Nephron (organoid): Measurements from ENCODE around the gene SVEP1.

ENCODE experiments used
- H3K27ac Mint-ChIP-seq, 3 experiments: 2 replicates each; pipeline ENCODE4 v1.8.0; 2020; ENCODE audit warnings: mixed read lengths in 3 of 3, mild to moderate bottlenecking in 2 of 3, moderate library complexity in 1 of 3
- H3K27me3 Mint-ChIP-seq: 2 replicates; pipeline ENCODE4 v1.8.0; 2021; ENCODE audit warnings: low read depth, mild to moderate bottlenecking, moderate library complexity, mixed read lengths
- H3K36me3 Mint-ChIP-seq: 2 replicates; pipeline ENCODE4 v1.8.0; 2020; ENCODE audit warnings: low read depth, mixed read lengths
- H3K4me1 Mint-ChIP-seq: 2 replicates; pipeline ENCODE4 v1.8.0; 2020; ENCODE audit warnings: mixed read lengths
- H3K4me3 Mint-ChIP-seq, 3 experiments: 2 replicates each; pipeline ENCODE4 v1.8.0; 2020; ENCODE audit warnings: mild to moderate bottlenecking in 3 of 3, mixed read lengths in 3 of 3, moderate library complexity in 2 of 3
- H3K9me3 Mint-ChIP-seq: 2 replicates; pipeline ENCODE4 v1.8.0; 2020; ENCODE audit warnings: mixed read lengths
- CTCF ChIP-seq, 3 experiments: fragments of 200-600 bp; sonication (generic); IDR thresholded peaks; one replicate each; pipeline ENCODE4 v1.5.0; 2021; ENCODE audit warnings: antibody characterized with exemption in 3 of 3; ENCODE audit not compliant: unreplicated experiment in 3 of 3

The SVEP1 gene

GRCh38 chr9:110337727-110338126, 241.8 kb downstream of the SVEP1 start, which contains the start of gene TXNDC8:
TXNDC8 (minus strand) TSS chr9:110337863.
- H3K27me3 Mint-ChIP-seq = no peaks in the 10 kb centered on the region
- peak within 1 kb of the TSS; percentile 62 to 81 (median 62) for H3K27ac Mint-ChIP-seq
- no peak within 1 kb of the TSS for H3K4me3 Mint-ChIP-seq
- no peaks in the 10 kb centered on the region for H3K9me3 Mint-ChIP-seq
- peaks cover 9% of the 10 kb centered on the region for H3K4me1 Mint-ChIP-seq
- TF ChIP-seq CTCF (IDR thresholded peaks at IDR 0.05; ENCODE audit: unreplicated experiment in 3 of 3) = no peak
- no peaks in the 10 kb centered on the region for H3K36me3 Mint-ChIP-seq

GRCh38 chr9:110336363-110336762, 243.2 kb downstream of the SVEP1 start:
- Mint-ChIP-seq H3K36me3 (no peaks in the 10 kb centered on the region), H3K27ac (peak overlapping the region in 1 of 3 experiments; percentile 43), H3K4me1 (peaks cover 9% of the 10 kb centered on the region)

GRCh38 chr9:110334871-110335270, 244.7 kb downstream of the SVEP1 start:
- H3K36me3 Mint-ChIP-seq = no peaks in the 10 kb centered on the region
- H3K27me3 Mint-ChIP-seq = no peaks in the 10 kb centered on the region
- no peak overlapping the region for H3K4me3 Mint-ChIP-seq
- peaks cover 9% of the 10 kb centered on the region for H3K4me1 Mint-ChIP-seq
- no peak for TF ChIP-seq CTCF (IDR thresholded peaks at IDR 0.05; ENCODE audit: unreplicated experiment in 3 of 3)
- H3K9me3 Mint-ChIP-seq = peaks cover 3% of the 10 kb centered on the region
- no peak overlapping the region for H3K27ac Mint-ChIP-seq

More at GRCh38 chr9:110336363-110336762, 243.2 kb downstream of the SVEP1 start:
- Mint-ChIP-seq H3K4me3 (no peak overlapping the region), H3K9me3 (no peaks in the 10 kb centered on the region), H3K27me3 (no peaks in the 10 kb centered on the region)
- no peak for TF ChIP-seq CTCF (IDR thresholded peaks at IDR 0.05; ENCODE audit: unreplicated experiment in 3 of 3)

GRCh38 chr9:110334183-110334582, 245.4 kb downstream of the SVEP1 start:
- TF ChIP-seq CTCF (IDR thresholded peaks at IDR 0.05; ENCODE audit: unreplicated experiment in 3 of 3) = no peak
- Mint-ChIP-seq H3K4me1 (peaks cover 9% of the 10 kb centered on the region), H3K27me3 (no peaks in the 10 kb centered on the region), H3K27ac (no peak overlapping the region), H3K36me3 (no peaks in the 10 kb centered on the region), H3K4me3 (no peak overlapping the region), H3K9me3 (peaks cover 3% of the 10 kb centered on the region)

- H3K4me1 Mint-ChIP-seq = peaks cover 3% of the 10 kb centered on the region
- peaks cover 3% of the 10 kb centered on the region for H3K9me3 Mint-ChIP-seq
- H3K36me3 Mint-ChIP-seq = no peaks in the 10 kb centered on the region
- H3K27me3 Mint-ChIP-seq = no peaks in the 10 kb centered on the region
- no peak for TF ChIP-seq CTCF (IDR thresholded peaks at IDR 0.05; ENCODE audit: unreplicated experiment in 3 of 3)
- no peak overlapping the region for H3K27ac Mint-ChIP-seq
- no peak overlapping the region for H3K4me3 Mint-ChIP-seq
Measured at GRCh38 chr9:110332766-110333165, 246.8 kb downstream of the SVEP1 start.

GRCh38 chr9:110330484-110331105, 248.9 kb downstream of the SVEP1 start:
- no peaks in the 10 kb centered on the region for H3K27me3 Mint-ChIP-seq
- H3K27ac Mint-ChIP-seq = no peak overlapping the region
- no peak for TF ChIP-seq CTCF (IDR thresholded peaks at IDR 0.05; ENCODE audit: unreplicated experiment in 3 of 3)

More at GRCh38 chr9:110330484-110331105, 248.9 kb downstream of the SVEP1 start:
- Mint-ChIP-seq H3K9me3 (peaks cover 3% of the 10 kb centered on the region), H3K4me3 (no peak overlapping the region), H3K4me1 (no peaks in the 10 kb centered on the region), H3K36me3 (no peaks in the 10 kb centered on the region)
